HG03354 (cell line): Measurements from ENCODE around the gene FOXP1.
"Not testable (repeated sequence)": the region's sequence is repeated elsewhere in the genome, so short reads cannot be mapped to it uniquely, and the experiment has no call there.

Source experiments
- ATAC-seq: cut with Tn5 transposase; IDR thresholded peaks from one replicate; pipeline ENCODE4 v1.9.1; 2021; ENCODE audit warnings: mild to moderate bottlenecking; ENCODE audit not compliant: unreplicated experiment, poor library complexity, severe bottlenecking

Gene FOXP1

GRCh38 chr3:71325715-71326114 lies 257.8 kb downstream of the FOXP1 start:
- ATAC-seq, result no peak

- not testable (repeated sequence) for ATAC-seq
Measured at GRCh38 chr3:71324224-71324623, 259.3 kb downstream of the FOXP1 start.

- ATAC-seq, result no peak
Measured at GRCh38 chr3:71323558-71323957, 260.0 kb downstream of the FOXP1 start.

- ATAC-seq, result no peak
Measured at GRCh38 chr3:71322154-71322553, 261.4 kb downstream of the FOXP1 start.

- ATAC-seq, result no peak
Measured at GRCh38 chr3:71319771-71320170, 263.8 kb downstream of the FOXP1 start.

- ATAC-seq, result no peak
Measured at GRCh38 chr3:71318458-71318827, 265.1 kb downstream of the FOXP1 start.

GRCh38 chr3:71317749-71318457 lies 265.6 kb downstream of the FOXP1 start:
- no peak for ATAC-seq

GRCh38 chr3:71317140-71317539 lies 266.4 kb downstream of the FOXP1 start:
- ATAC-seq, result no peak

GRCh38 chr3:71316066-71316777 lies 267.3 kb downstream of the FOXP1 start:
- ATAC-seq, result no peak

- no peak for ATAC-seq
Measured at GRCh38 chr3:71315431-71315830, 268.1 kb downstream of the FOXP1 start.

- ATAC-seq, result no peak
Measured at GRCh38 chr3:71313844-71314243, 269.7 kb downstream of the FOXP1 start.

- no peak for ATAC-seq
Measured at GRCh38 chr3:71312461-71312860, 271.1 kb downstream of the FOXP1 start.

GRCh38 chr3:71311661-71312046 lies 271.9 kb downstream of the FOXP1 start:
- ATAC-seq, result no peak

GRCh38 chr3:71310980-71311660 lies 272.4 kb downstream of the FOXP1 start:
- ATAC-seq, result no peak

GRCh38 chr3:71310359-71310979 lies 273.1 kb downstream of the FOXP1 start:
- no peak for ATAC-seq

GRCh38 chr3:71309886-71310285 lies 273.6 kb downstream of the FOXP1 start:
- ATAC-seq, result no peak

- ATAC-seq, result no peak
Measured at GRCh38 chr3:71309342-71309741, 274.2 kb downstream of the FOXP1 start.

- ATAC-seq, result no peak
Measured at GRCh38 chr3:71308836-71309235, 274.7 kb downstream of the FOXP1 start.

- ATAC-seq, result no peak
Measured at GRCh38 chr3:71307991-71308697, 275.4 kb downstream of the FOXP1 start.
